GM12891 (cell line): ENCODE results near the gene ZSWIM7.

Source experiments
- DNase-seq: peaks from one replicate; pipeline ENCODE4 v3.0.0; 2011; ENCODE audit warnings: low spot score; ENCODE audit not compliant: insufficient read length
- FAIRE-seq: peaks from 2 replicates; lab custom pipeline; 2011; peaks lifted over from hg19 to GRCh38; lab: Jason Lieb, UNC
- PAX5 ChIP-seq: IDR thresholded peaks from 2 replicates; pipeline ENCODE4 v1.6.1; 2011; ENCODE audit warnings: low read length, moderate library complexity, mild to moderate bottlenecking; ENCODE audit not compliant: insufficient read depth, severe bottlenecking
- POLR2A ChIP-seq: IDR thresholded peaks from 2 replicates; pipeline ENCODE4 v1.6.1; 2011; ENCODE audit warnings: low read depth, low read length, control low read depth
- POLR2AphosphoS5 ChIP-seq: IDR thresholded peaks from 2 replicates; pipeline ENCODE4 v1.6.1; 2011; ENCODE audit warnings: low read depth, low read length, control low read depth
- POU2F2 ChIP-seq: IDR thresholded peaks from 2 replicates; pipeline ENCODE4 v1.6.1; 2011; ENCODE audit warnings: low read depth, mild to moderate bottlenecking, control low read depth, low read length, moderate library complexity
- SPI1 ChIP-seq: IDR thresholded peaks from 2 replicates; pipeline ENCODE4 v1.6.1; 2011; ENCODE audit warnings: low read depth, low read length, control low read depth
- TAF1 ChIP-seq: IDR thresholded peaks from 2 replicates; pipeline ENCODE4 v1.6.1; 2011; ENCODE audit warnings: low read depth, low read length, control low read depth

The ZSWIM7 gene

GRCh38 chr17:16027708-16028584 lies 28.4 kb upstream of the ZSWIM7 start:
- DNase-seq (peak; percentile 32), FAIRE-seq (peak; percentile 26)
- TF ChIP-seq PAX5 (no peak), TAF1 (no peak), POLR2AphosphoS5 (no peak), SPI1 (no peak), POU2F2 (no peak)

- DNase-seq (no peak), FAIRE-seq (peak; percentile 50)
- TF ChIP-seq SPI1 (no peak), POLR2A (no peak), PAX5 (no peak), TAF1 (no peak), POLR2AphosphoS5 (no peak), POU2F2 (no peak)
These were observed 27.4 kb upstream of the ZSWIM7 start for GRCh38 chr17:16026895-16027294.

GRCh38 chr17:16025202-16025601 lies 25.7 kb upstream of the ZSWIM7 start:
- TF ChIP-seq SPI1 (no peak), POU2F2 (no peak), POLR2AphosphoS5 (no peak), POLR2A (no peak), PAX5 (no peak), TAF1 (no peak)
- no peak for DNase-seq
- no peak for FAIRE-seq

GRCh38 chr17:16023881-16024280 lies 24.4 kb upstream of the ZSWIM7 start:
- DNase-seq (no peak), FAIRE-seq (no peak)
- TF ChIP-seq POU2F2 (no peak), TAF1 (no peak), SPI1 (no peak), POLR2AphosphoS5 (no peak), POLR2A (no peak), PAX5 (no peak)

- TF ChIP-seq SPI1 (no peak), POLR2AphosphoS5 (no peak), TAF1 (no peak), PAX5 (no peak), POLR2A (no peak), POU2F2 (no peak)
- DNase-seq (no peak), FAIRE-seq (no peak)
These were observed 19.8 kb upstream of the ZSWIM7 start for GRCh38 chr17:16019347-16019746.

- DNase-seq: no peak
- TF ChIP-seq POU2F2 (no peak), POLR2A (no peak), PAX5 (no peak), SPI1 (no peak), TAF1 (no peak), POLR2AphosphoS5 (no peak)
- FAIRE-seq: no peak
These were observed 14.5 kb upstream of the ZSWIM7 start for GRCh38 chr17:16013943-16014407.

- no peak for TF ChIP-seq TAF1
- TF ChIP-seq PAX5: no peak
- no peak for TF ChIP-seq POLR2AphosphoS5
- no peak for TF ChIP-seq POU2F2
- no peak for TF ChIP-seq POLR2A
- TF ChIP-seq SPI1: no peak
- DNase-seq: no peak
- FAIRE-seq: no peak
These were observed 7.9 kb upstream of the ZSWIM7 start for GRCh38 chr17:16007439-16007838.

- FAIRE-seq: no peak
- no peak for DNase-seq
- TF ChIP-seq POLR2AphosphoS5 (no peak), PAX5 (no peak), POLR2A (no peak), POU2F2 (no peak), TAF1 (no peak), SPI1 (no peak)
These were observed 6.1 kb upstream of the ZSWIM7 start for GRCh38 chr17:16005636-16006035.

- TF ChIP-seq POLR2AphosphoS5: no peak
- TF ChIP-seq POLR2A: no peak
- no peak for TF ChIP-seq TAF1
- no peak for TF ChIP-seq POU2F2
- TF ChIP-seq PAX5: no peak
- no peak for TF ChIP-seq SPI1
- no peak for FAIRE-seq
These were observed 4.3 kb upstream of the ZSWIM7 start for GRCh38 chr17:16003841-16004240.

More at GRCh38 chr17:16003841-16004240, 4.3 kb upstream of the ZSWIM7 start:
- DNase-seq: no peak
